ENCODE data around the gene ANKRD34C.
A peak's percentile ranks its signal among the peaks of the same experiment; 100 is the strongest.

Gene ANKRD34C

GRCh38 chr15:79282371-79283251, at the start of gene ANKRD34C:
Gene ANKRD34C, plus strand, starts transcription at chr15:79282722. Its CDS starts 10,563 bp downstream, at chr15:79293285.
- no peak for DNase-seq

GRCh38 chr15:79233236-79233635, 49.3 kb upstream of the ANKRD34C start:
- no peak for DNase-seq

GRCh38 chr15:79240036-79240435, 42.5 kb upstream of the ANKRD34C start:
- no peak for DNase-seq

- DNase-seq = no peak
Measured at GRCh38 chr15:79243723-79244122, 38.8 kb upstream of the ANKRD34C start.

- DNase-seq = no peak
Measured at GRCh38 chr15:79244876-79245275, 37.6 kb upstream of the ANKRD34C start.

GRCh38 chr15:79248183-79248582, 34.3 kb upstream of the ANKRD34C start:
- no peak for DNase-seq

- DNase-seq = no peak
Measured at GRCh38 chr15:79257454-79257853, 25.1 kb upstream of the ANKRD34C start.

- DNase-seq = no peak
Measured at GRCh38 chr15:79261836-79262235, 20.7 kb upstream of the ANKRD34C start.

GRCh38 chr15:79265167-79265566, 17.4 kb upstream of the ANKRD34C start:
- no peak for DNase-seq

- no peak for DNase-seq
Measured at GRCh38 chr15:79265987-79266579, 16.4 kb upstream of the ANKRD34C start.

GRCh38 chr15:79283252-79284048, 928 bp downstream of the ANKRD34C start:
- no peak for DNase-seq

GRCh38 chr15:79290642-79291275, 8.2 kb downstream of the ANKRD34C start:
- no peak for DNase-seq

GRCh38 chr15:79292011-79292410, 9.5 kb downstream of the ANKRD34C start:
- no peak for DNase-seq

GRCh38 chr15:79294075-79294474, 11.6 kb downstream of the ANKRD34C start:
- no peak for DNase-seq

GRCh38 chr15:79296583-79296982, 14.1 kb downstream of the ANKRD34C start:
- no peak for DNase-seq

- peak; percentile 42 for DNase-seq
Measured at GRCh38 chr15:79299126-79299840, 16.8 kb downstream of the ANKRD34C start.

- DNase-seq = peak; percentile 17
Measured at GRCh38 chr15:79299841-79300235, 17.3 kb downstream of the ANKRD34C start.

GRCh38 chr15:79307251-79307650, 24.7 kb downstream of the ANKRD34C start:
- no peak for DNase-seq

- DNase-seq = peak; percentile 26
Measured at GRCh38 chr15:79308874-79309273, 26.4 kb downstream of the ANKRD34C start.

- DNase-seq = peak; percentile 79
Measured at GRCh38 chr15:79310612-79310984, 28.1 kb downstream of the ANKRD34C start.

GRCh38 chr15:79310985-79311900, 28.7 kb downstream of the ANKRD34C start, which contains the start of gene TMED3:
Gene TMED3, plus strand, starts transcription at chr15:79311112. Its CDS starts 138 bp downstream, at chr15:79311250.
- DNase-seq = peak; percentile 87
